Measurements from ENCODE around the gene PXMP4.
A peak's percentile ranks its signal among the peaks of the same experiment; 100 is the strongest.

Gene PXMP4

DNA sequence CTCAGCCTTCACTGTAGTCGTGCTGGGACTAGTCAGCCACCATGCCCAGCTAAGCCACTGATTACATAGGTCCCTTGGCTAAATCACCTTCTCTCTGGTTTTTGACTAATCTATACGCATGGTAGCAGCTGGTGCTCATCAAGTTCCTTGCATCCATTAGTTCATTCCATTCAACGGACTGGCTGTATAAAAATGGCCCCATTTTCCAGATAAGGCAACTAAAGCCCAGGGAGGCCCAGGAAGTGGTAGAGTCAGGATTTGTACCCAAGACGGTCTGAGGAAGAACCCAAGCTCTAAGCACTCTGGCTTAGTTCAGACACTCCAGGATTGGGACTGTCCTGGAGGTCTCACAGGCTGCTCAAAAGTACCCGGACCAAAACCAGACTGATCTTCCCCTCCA lies 38.8 kb downstream of the PXMP4 start:
- no peak for DNase-seq

DNA sequence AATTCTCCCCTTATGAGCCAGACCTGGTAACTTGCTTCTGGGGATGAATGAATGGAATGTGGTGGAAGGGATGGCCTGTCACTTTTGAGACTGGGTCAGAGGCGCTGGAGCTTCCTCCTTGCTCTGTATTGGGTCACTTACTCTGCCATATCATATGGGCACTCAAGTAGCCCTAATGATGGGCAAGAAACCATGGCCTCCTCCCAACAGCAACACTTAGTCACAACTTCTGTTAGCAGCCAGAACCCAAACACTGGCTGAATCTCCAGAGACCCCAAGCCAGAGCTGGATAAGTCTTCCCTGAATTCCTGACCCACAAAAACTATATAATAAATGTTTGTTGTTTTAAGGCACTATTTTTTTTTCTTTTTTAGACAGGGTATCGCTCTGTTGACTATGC lies 39.4 kb downstream of the PXMP4 start:
- DNase-seq, result peak; percentile 24

DNA sequence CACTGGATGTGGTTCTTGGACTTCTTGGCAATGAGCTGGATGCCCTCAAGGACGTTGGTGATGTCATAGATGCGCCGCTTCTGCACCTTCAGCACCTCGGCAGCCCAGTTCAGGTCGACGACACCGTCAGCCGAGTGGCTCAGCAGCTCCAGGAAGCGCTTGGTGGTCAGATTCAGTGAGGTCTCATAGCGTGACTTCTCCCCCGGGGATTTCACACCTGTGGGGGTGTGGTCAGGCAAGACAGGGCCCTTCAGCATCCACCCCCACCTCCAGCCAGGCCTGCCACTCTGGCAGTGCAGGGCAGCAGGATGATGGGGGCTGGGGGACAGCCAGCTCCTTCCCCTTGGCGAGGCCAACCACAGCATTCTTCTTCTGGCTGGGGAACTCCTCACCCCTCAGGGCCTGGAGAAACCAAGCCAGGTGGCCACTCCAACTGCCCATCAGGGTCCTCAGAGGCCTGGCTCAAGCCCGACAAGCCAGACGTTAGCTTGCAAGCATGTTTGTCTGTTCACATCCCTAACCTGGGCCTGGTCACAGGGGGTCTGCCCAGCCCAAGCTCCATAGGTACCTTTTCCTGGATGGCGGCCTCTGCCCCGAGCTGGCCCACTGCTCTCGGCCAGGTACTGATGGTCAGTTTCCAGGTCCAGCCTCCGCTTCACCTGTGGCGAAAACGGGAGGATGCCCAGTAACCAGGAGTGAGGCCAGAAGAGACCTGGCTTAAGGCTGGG lies 40.2 kb downstream of the PXMP4 start:
- no peak for DNase-seq

DNA sequence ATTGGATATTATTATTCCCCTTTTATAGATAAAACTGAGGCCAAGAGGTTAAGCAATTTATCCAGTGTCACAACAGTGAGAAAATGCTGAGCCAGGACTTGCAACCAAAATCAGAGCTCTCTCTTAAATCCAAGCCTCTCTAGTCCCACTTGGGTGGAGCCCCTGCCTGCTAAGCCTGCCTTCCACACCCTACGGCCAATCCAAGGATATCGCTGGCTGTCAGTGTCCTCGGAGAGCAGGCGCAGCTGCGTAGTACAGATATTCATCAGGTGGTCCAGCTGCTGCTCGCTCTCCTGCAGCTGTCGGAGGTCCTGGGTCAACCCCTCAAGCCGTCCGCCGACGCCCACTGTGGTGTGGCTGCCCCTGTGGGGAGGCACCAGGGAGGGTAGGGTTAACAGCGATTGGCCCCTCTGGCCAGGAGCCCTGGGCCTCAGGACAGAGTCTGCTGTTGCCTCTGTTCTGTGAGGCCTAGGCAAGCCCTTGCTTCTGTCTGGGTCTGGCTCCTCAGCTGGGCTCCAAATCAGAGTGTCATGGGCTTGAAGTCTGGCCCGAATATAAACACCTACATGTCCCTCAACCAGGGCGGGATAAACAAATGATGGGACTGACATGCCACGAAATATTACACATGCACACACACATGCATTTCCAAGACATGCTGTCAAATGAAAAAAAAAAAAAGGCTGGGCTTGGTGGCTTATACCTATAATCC lies 42.0 kb downstream of the PXMP4 start:
- DNase-seq, result no peak

DNA sequence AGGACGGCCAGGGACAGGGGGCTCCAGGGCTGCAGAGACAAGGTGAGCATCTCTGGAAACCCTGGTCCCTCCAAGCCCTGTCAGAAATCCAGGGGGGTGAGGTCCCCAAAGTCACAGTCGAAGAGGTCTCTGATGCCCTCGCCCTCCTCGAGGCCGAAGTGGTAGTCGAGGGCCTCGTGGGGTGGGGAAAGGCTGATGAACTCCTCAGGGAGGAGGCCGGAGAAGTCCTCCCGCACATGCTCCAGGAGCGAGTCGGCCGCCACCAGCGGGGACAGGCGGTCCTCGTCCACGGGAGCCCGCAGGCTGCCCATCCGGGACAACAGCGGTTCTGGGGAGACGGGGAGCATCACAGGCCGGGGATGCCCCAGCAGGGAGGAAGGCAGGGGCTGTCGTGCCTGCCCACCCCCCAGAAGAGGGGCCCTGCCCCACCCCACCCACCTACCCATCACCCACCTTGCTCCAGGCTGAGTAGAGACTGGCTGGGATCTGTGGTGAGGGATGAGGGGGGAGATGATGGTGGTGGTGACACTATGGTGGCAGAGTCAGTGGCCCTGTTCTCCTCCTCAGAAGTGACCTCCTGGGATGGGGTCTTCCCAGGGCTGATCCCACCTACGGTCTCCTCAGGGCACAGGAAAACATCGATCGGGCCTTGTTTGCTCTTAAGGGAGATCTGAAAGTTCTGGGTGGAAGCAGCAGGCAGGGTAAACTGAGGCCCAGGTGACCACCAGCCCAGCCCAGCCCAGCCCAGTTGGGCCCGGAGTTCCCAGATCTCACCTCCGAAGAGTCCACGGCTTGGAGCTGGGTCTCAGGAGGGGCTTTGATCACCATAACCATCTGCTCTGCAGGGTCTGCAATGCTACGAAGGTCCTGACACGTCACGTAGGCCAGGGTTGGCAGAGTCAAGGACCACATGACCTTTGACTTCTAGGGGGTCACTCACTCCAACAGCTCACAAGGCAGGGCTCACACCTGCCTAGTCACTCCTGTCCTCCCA lies 43.2 kb downstream of the PXMP4 start:
- no peak for DNase-seq

DNA sequence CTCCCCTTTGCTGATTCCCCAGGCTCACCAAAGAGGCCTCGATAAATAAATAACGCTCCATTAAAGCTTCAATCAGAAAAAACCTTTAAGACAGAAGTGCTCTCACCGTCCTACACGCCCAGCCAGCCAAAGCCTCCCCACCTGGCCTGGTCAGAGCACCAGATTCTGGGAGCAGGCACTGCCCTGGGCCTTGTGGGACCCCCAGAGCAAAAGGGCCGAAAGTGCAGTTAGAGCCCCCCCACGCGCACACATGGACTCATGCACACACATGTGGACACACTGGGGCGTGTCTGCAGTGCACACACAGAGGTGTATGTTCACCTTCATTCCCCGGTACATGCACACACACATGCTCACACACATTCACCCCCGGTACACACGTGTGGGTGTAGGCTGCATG lies 44.0 kb downstream of the PXMP4 start:
- DNase-seq, result no peak

DNA sequence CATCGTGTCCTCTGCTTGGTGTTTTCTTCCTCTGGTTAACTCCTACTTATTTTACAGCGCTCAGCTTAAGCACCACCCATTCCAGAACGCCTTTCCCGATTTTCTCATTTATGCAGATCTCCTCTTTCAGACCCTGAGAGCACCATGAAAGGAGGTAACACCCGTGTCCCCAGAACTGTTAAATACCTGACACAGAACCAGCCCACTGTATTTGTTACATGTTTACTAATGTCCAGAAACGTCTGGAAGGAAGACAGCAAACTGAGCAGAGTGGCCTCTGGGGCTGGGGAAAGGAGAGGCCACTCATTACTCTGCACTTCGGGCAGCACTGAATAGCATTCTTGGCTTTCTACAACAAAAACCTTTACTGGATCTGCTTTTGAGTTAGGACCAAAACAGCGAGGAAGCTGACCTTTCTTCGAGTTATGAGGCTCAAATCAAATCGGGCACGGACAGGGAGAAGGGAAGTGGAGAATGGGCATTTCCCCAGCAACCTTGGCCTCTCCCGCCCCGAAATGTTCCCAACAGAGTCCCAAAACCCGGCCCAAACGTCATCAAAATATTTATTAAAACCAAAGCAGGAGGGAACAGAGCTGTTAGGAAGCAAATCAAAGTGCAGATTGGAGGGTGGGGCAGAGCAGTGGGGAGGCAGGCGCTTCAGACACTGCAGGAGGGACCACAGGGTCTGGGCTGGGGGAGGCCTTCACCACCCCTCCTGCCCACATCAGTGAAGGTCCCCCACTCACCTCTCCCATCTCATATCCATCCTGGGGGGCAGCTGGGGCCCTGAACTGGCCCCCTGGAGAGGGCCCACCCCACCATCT lies 44.8 kb downstream of the PXMP4 start:
- DNase-seq, result no peak

DNA sequence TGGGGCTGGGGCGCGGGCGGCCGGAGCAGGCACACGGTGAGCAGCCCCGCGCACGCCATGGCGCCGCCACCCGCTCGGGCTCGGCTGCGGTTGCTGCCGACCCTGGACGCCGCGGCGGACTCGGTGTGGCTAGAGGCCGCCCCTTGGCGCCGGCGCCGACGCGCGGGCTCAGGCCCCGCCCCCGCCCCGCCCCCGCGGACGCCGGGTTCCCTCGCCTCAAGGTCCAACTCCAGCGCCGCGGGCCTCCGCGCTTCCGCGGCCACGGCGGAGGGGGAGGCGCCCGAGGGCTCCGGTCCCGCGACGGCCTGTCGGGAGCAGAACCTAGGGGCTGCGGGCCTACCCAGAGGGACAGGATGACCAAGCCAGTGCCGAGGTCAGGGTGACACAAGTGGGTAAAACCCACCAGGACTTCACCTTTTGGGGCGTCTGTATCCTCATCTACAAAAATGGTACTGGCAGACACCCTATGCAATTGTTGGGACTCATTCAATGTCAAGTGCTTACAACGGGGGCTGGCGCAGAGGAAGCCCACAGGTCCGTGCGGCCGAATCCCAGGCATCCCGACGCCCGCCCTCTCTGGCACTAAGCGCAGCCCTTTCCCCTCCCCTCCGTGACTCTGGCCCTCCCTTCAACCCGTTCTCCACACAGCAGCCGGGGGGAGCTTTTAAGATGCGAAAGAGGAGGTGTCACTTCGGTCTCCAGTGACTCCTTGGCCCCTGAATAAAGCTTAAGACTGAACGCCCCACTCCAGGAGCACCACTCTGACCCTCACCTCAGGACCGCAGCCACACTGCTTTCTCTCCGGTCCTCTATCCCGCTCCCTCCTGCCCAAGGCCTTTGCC lies 45.6 kb downstream of the PXMP4 start, which contains the start of gene NECAB3:
Gene NECAB3, minus strand, starts transcription at position 135 of the 842 bp plus-strand sequence. Its CDS starts 76 bp downstream, at position 59.
- peak; percentile 71 for DNase-seq

DNA sequence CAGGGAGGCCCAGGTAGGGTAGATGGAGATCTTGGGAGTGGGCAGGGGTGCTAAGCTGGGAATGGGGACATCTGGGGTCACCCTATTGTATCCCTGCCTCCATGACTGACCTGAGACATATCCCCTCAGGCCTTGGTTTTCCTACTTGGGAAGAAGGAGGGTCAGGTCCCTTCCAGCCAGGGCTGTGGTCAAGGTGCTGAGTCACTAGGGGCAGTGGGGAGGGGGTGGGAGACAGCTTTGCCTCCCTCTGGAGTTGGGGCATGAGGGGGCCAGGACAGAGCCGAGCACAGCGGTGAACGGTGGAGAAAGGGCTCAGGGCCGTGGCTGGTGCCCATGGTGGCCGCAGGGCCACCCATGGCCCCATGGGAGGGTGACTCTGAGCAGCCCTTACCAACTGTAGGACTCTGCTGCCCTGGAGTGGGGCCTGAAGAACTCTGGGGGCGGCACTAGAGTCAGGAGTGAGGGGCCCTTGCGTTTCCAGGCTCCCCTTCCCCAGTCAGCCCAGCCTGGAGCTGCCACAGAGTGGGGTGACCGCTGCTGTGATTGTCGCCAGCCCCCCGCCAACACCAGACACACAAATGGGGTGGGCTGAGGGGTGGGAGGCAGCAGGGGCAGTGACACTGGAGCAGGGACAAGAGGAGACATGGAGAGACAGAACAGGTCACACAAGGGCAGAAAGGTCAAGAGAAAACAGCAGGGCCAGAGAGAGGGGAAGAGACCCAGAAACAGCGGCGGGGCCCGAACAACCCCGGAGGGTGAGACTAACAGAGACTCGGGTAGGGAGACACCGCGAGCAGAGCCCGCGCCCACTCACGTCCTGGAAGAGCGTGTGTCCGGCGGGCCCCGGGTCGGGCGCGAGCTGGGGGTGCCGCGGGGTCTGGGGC lies 46.5 kb downstream of the PXMP4 start:
- no peak for DNase-seq

DNA sequence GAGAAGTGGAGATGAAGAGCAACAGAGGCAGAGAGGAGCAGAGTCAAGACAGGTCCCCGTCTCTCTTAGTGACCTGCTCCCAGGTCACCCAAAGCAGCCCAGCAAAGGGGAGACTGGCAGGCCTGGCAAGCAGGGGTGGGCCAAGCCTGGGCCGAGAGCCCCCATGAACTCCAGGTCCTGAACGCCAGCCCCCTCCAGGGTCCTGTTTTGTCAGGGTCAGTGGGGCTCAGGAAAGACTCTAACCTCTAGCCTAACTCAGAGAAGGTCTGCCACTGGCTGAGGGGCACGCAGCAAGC lies 47.0 kb downstream of the PXMP4 start:
- no peak for DNase-seq

DNA sequence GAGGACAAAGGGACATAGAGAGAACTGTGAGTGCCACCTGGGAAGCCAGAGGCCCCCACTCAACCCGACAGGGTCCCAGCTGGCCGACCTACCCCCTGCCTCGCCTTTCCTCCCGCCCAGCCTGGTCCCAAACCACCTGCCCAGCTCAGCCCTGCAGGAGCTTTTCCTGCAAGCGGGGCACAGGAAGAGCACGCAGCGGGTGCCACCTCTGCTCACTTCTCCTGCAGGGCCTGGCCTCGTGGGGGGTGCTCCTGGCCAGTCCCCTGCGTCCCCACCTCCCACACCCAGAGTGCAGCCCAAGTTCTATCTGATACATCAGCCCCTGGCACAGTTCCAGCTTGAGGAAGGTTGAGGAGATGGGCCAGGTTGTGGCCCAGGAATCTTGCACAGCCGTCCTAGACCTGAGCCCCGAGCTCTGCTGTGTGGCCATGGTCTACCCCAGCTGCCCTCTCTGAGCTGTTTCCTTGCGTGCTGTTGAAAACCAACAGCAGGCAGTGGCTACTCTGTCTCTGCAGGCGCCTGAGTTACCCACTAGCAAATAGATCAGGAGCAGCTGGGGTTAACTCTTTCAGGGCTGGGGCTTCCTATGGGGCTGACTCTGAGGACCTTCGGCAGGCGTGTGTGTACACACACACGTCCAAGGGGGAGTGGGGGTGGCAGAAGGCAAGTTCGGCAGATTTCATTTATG lies 47.5 kb downstream of the PXMP4 start:
- DNase-seq, result peak; percentile 10

DNA sequence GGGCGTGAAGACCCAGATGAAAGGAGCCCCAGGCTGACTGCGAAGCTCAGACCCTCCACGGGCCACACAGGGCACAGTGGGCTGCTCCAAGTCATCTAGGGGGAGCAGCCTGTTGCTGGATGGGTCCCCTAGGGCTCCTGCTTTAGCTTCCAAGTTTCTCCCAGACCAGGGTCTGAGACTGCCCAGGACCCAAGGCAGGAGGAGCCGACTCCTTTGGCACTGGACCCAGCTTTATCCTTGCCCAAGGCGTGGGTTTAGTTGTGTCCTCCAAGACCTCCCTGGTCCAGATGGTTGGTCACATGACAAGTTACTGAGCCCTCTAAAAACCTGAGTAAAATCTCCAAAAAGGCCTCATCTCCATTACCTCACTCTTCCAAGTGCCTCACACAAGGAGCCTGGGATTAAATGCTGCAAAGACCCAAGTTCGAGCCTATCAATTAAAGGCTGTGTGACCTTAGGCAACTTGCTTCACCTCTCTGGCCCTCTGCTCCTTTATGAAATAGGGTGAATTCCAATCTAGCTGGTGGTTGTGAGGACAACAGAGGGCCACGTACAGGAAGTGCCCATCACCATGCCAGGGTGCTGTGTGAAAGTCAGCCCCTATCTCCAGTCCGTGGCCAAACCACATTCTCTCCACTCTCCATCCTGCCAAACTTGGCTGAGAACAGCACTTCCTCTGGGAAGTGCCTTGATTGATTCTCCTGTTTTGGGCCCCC lies 48.4 kb downstream of the PXMP4 start:
- no peak for DNase-seq

DNA sequence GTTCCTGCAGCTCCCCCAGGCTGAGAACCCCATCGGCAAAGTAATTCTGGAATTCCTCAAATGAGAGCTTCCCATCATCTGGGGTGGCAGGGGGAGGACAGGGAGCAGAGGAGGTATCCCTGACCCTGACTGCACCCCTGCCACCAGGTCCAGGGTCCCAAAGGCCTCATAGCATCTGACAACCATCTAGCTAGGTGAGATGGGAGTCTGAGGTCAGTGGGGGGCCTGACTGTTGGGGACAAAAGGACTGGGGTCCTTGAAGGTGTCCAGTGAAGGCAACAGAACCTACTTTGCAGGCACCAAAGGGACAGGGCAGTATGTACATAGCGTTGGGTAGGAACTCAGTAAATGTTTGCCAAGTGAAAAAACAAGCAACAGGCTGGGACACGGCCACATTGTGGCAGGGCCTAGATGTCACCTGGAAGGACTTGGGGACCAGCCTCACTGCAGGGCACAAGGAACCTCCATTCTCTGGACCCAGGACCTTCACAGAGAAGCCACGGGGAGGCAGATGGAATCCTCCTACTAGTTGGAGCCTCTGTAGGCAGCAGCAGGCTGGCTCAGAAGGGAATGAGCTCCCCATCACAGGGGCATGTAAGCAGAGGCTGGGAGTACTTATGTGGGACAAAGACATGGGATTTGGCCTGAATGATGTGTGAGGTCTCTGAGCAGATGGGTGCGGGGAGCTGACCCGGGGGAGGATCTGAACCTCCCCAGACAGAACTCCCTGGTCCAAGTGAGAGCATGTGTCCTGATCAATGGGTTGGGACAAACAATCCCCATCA lies 49.2 kb downstream of the PXMP4 start:
- DNase-seq, result no peak

DNA sequence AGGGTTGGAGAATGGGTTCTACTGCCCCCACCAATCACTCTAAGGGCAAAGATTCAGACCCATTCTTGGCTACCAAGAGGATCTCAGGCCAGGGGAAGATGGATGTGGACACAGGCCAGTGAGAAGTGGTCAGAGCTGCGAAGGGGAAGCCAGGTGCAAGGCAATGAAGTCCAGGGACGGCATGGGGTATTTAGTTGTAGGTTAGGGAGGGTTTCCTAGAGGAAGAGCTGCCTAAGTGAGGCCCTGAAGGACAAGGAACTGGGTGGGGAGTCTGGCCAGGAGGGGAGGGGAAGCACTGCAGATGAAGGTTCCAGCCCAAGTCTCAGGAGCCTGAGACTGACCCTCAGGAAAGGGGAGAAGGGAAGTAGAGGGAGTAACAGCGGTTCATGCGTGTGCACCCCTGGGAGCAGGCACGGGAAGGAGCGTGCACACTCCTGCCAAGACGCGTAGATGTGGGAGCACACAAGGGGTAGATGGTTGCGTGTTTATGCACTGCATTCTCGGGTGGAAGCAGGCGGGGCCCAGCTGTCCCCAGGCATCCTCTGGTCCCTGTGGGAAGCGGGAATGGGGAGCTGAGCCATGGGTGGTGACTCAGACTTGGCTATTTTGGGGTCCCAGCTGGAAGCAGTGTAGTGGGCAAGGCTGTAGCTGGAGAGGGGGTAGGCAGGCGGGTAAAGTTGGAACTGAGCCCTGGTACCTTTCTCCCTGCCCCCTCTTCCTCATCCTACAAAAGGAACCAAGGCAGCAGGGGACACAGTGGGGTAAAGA lies 50.1 kb downstream of the PXMP4 start:
- DNase-seq, result no peak

DNA sequence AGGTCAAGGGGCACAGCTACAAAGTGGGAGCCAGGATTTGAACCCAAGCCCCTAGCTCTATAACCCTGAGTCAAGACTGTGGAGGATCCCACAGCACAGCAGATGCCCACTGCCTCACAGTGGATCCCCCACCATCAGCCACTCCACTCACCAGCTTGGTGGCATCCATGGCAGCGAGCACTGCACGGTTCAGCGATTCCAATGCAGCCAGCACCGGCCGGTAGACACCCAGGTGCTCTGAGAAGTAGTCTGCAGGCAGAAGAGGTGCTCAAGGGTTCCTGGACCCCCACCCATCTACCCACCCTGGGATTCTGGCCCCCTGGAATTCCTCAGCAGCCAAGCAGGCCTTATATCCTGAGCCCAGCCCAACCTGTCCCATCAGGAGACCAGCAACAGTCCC lies 50.9 kb downstream of the PXMP4 start:
- no peak for DNase-seq

DNA sequence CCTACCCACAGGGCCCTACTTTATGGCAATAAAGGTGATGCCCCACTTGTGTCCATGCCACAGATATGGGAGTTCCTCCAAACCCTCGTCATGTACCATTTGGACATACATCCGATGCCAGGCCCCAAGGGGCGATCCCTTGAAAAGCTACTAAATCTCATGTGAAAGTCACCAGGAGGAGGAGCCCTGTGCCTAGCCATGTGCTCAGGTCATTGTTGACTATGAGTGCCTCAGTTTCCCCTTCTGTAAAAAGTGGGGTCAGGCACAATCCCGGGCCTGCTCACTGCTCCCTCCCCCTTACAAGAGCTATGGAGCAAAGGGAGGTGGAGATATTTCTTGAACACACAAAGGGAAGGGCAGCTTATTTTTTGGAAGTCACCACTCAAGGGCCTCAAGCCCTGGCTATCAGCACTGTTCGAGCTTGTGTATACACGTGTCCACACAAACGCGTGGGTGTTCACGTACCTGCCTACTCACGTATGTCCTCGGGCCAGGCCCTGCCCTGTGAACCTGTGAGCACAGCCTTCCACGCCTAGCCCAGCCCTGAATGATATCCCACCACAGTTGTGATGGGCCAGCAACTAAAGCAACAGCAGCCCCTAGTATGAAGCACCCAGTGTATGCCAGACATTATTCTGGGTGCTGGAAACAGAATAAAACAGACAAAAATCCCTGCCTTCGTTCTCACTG lies 51.5 kb downstream of the PXMP4 start:
- no peak for DNase-seq

Data from fibroblast of upper back skin (primary cell).